Caco-2 (cell line): ENCODE measurements around the gene RPUSD4. TPM values are rescaled to one million over a fixed set of nuclear protein-coding genes. Genes with fewer than 3 reads are reported as not detected.

Experiments used
- BruUV-seq: library from RNA; stranded (reverse); fragments of 400-500 nt; replicated peaks from 2 replicates; lab custom pipeline; 2021; lab: Mats Ljungman, UMichigan
- CTCF ChIA-PET: fragments of 300-600 bp; sonication (Branson Sonifier 250); formaldehyde crosslinking; loops from one replicate; lab custom pipeline; 2022; ENCODE audit warnings: antibody characterized with exemption; lab: Charles Lee
- POLR2A ChIA-PET: fragments of 300-600 bp; sonication (Branson Sonifier 250); formaldehyde crosslinking; loops from one replicate; lab custom pipeline; 2022; ENCODE audit warnings: antibody characterized with exemption; lab: Charles Lee
- DNase-seq, 2 experiments: peaks; one replicate each; pipeline versions ENCODE4 v3.0.0 to v3.0.0-alpha.2; 2020 to 2022
- H3K27me3 ChIP-seq: replicated peaks from 2 replicates; pipeline ENCODE4 v1.6.0; 2011; ENCODE audit warnings: low read length; ENCODE audit not compliant: control insufficient read depth, insufficient read depth
- H3K36me3 ChIP-seq: 2 replicates; pipeline ENCODE4 v1.5.1; 2011; ENCODE audit warnings: low read length; ENCODE audit not compliant: control insufficient read depth, insufficient read depth
- H3K4me1 ChIP-seq: fragments of 250-450 bp; sonication (Bioruptor Pico); 2 replicates; pipeline ENCODE4 v1.5.1; 2020; ENCODE audit warnings: mild to moderate bottlenecking
- H3K4me3 ChIP-seq: 2 replicates; pipeline ENCODE4 v1.5.1; 2011; ENCODE audit warnings: low read depth, mild to moderate bottlenecking, control low read depth, low read length
- H3K9me3 ChIP-seq: fragments of 250-450 bp; sonication (Bioruptor Pico); 2 replicates; pipeline ENCODE4 v1.5.1; 2020; ENCODE audit warnings: mild to moderate bottlenecking, moderate library complexity
- H3K27ac Mint-ChIP-seq: one replicate; pipeline ENCODE4 v1.8.0; 2022; ENCODE audit warnings: mixed read lengths; ENCODE audit not compliant: unreplicated experiment
- H3K27me3 Mint-ChIP-seq: one replicate; pipeline ENCODE4 v1.8.0; 2022; ENCODE audit warnings: mixed read lengths; ENCODE audit not compliant: insufficient read depth, unreplicated experiment
- H3K36me3 Mint-ChIP-seq: one replicate; pipeline ENCODE4 v1.8.0; 2022; ENCODE audit warnings: mild to moderate bottlenecking, mixed read lengths; ENCODE audit not compliant: insufficient read depth, unreplicated experiment
- H3K4me1 Mint-ChIP-seq: one replicate; pipeline ENCODE4 v1.8.0; 2022; ENCODE audit warnings: low read depth, mixed read lengths; ENCODE audit not compliant: unreplicated experiment
- H3K4me3 Mint-ChIP-seq: one replicate; pipeline ENCODE4 v1.8.0; 2022; ENCODE audit warnings: mild to moderate bottlenecking, moderate library complexity, mixed read lengths; ENCODE audit not compliant: unreplicated experiment
- H3K9me3 Mint-ChIP-seq: one replicate; pipeline ENCODE4 v1.8.0; 2022; ENCODE audit warnings: mixed read lengths; ENCODE audit not compliant: unreplicated experiment
- CTCF ChIP-seq, 2 experiments: fragments of 200-600 bp in 1 of 2; IDR thresholded peaks; 1 replicate in 1 of 2; 2 replicates in 1 of 2; pipeline versions ENCODE4 v1.5.1 to v1.8.0; 2011 to 2022; ENCODE audit warnings: antibody characterized with exemption in 1 of 2, control low read depth in 1 of 2, inconsistent platforms in 1 of 2, low read depth in 1 of 2, low read length in 1 of 2, mild to moderate bottlenecking in 1 of 2, moderate library complexity in 1 of 2; ENCODE audit not compliant: insufficient read depth in 1 of 2, severe bottlenecking in 1 of 2, unreplicated experiment in 1 of 2
- intact Hi-C: fragments of 100-400 bp; cut with micrococcal nuclease; formaldehyde crosslinking; loops from one replicate; pipeline ENCODE4 v1.10.0; 2022; ENCODE audit not compliant: unreplicated experiment
- total RNA-seq: library from RNA; stranded (reverse); gene quantifications from 2 replicates; pipeline ENCODE4 v1.2.3, GENCODE V29; 2022

The RPUSD4 gene
- total RNA-seq, 1 experiment from 2014 or later: 74.2 TPM

- peaks cover 74% of the 10 kb centered on the region for H3K36me3 Mint-ChIP-seq
Observed at GRCh38 chr11:126198648-126199047, 12.8 kb downstream of the RPUSD4 start.

GRCh38 chr11:126197277-126197939, 14.0 kb downstream of the RPUSD4 start:
- Histone ChIP-seq H3K4me1 (no peaks in the 10 kb centered on the region), H3K36me3 (peaks cover 20% of the 10 kb centered on the region), H3K4me3 (no peak overlapping the region), H3K9me3 (0 out of 2 replicates have a peak, but pooled peaks cover 11% of the 10 kb centered on the region), H3K27me3 (no peaks in the 10 kb centered on the region)
- DNase-seq: no peak
- BruUV-seq: no TSS peak
- Mint-ChIP-seq H3K36me3 (peaks cover 69% of the 10 kb centered on the region), H3K9me3 (peaks cover 12% of the 10 kb centered on the region), H3K4me3 (no peak overlapping the region), H3K27ac (no peak overlapping the region), H3K4me1 (no peaks in the 10 kb centered on the region), H3K27me3 (no peaks in the 10 kb centered on the region)
- ChIA-PET POLR2A (no interaction called here), CTCF (interaction anchor here (0.5 to 0.6 kb wide), 2 partner anchors 17 to 136 kb away, joined by 3 to 6 read pairs; no protein-coding TSS in a partner anchor)
- intact Hi-C loops: no loop called here
- TF ChIP-seq CTCF (IDR thresholded peaks at IDR 0.05; ENCODE audit: insufficient read depth in 1 of 2, low read depth in 1 of 2, low read length in 1 of 2, severe bottlenecking in 1 of 2, unreplicated experiment in 1 of 2): no peak

More at GRCh38 chr11:126198648-126199047, 12.8 kb downstream of the RPUSD4 start:
- CTCF ChIA-PET: no interaction called here
- H3K4me1 Mint-ChIP-seq: no peaks in the 10 kb centered on the region
- no peak for DNase-seq
- H3K4me3 Mint-ChIP-seq: no peak overlapping the region
- H3K27ac Mint-ChIP-seq: no peak overlapping the region
- no peaks in the 10 kb centered on the region for H3K27me3 Mint-ChIP-seq
- POLR2A ChIA-PET: no interaction called here
- TF ChIP-seq CTCF (IDR thresholded peaks at IDR 0.05; ENCODE audit: insufficient read depth in 1 of 2, low read depth in 1 of 2, low read length in 1 of 2, severe bottlenecking in 1 of 2, unreplicated experiment in 1 of 2): no peak
- Histone ChIP-seq H3K9me3 (0 out of 2 replicates have a peak, but pooled peaks cover 11% of the 10 kb centered on the region), H3K4me1 (no peaks in the 10 kb centered on the region), H3K4me3 (no peak overlapping the region), H3K36me3 (peaks cover 19% of the 10 kb centered on the region), H3K27me3 (no peaks in the 10 kb centered on the region)
- no TSS peak for BruUV-seq
- peaks cover 12% of the 10 kb centered on the region for H3K9me3 Mint-ChIP-seq
- intact Hi-C loops: no loop called here

- POLR2A ChIA-PET: interaction anchor here (0.7 kb wide), 1 partner anchor 256 kb away, joined by 3 read pairs; no protein-coding TSS in a partner anchor
- intact Hi-C loops: loop anchor here (2.0 kb wide), 1 partner anchor 110 kb away; no protein-coding TSS in a partner anchor
- H3K36me3 Mint-ChIP-seq: peaks cover 54% of the 10 kb centered on the region
Observed at GRCh38 chr11:126195119-126195518, 16.3 kb downstream of the RPUSD4 start.

More at GRCh38 chr11:126195119-126195518, 16.3 kb downstream of the RPUSD4 start:
- Mint-ChIP-seq H3K4me1 (no peaks in the 10 kb centered on the region), H3K4me3 (no peak overlapping the region), H3K27me3 (no peaks in the 10 kb centered on the region), H3K27ac (no peak overlapping the region), H3K9me3 (peaks cover 12% of the 10 kb centered on the region)
- CTCF ChIA-PET: interaction anchor here (2.9 kb wide), 1 partner anchor 254 kb away, joined by 31 read pairs; no protein-coding TSS in a partner anchor
- Histone ChIP-seq H3K4me3 (no peak overlapping the region), H3K27me3 (no peaks in the 10 kb centered on the region), H3K4me1 (no peaks in the 10 kb centered on the region), H3K36me3 (peaks cover 22% of the 10 kb centered on the region), H3K9me3 (0 out of 2 replicates have a peak, but pooled peaks cover 11% of the 10 kb centered on the region)
- no TSS peak for BruUV-seq
- DNase-seq: no peak
- no peak for TF ChIP-seq CTCF (IDR thresholded peaks at IDR 0.05; ENCODE audit: insufficient read depth in 1 of 2, low read depth in 1 of 2, low read length in 1 of 2, severe bottlenecking in 1 of 2, unreplicated experiment in 1 of 2)
